Prostate gland (tissue), 2 donors: ENCODE results near the gene MYO7B. TPM values are rescaled to one million over a fixed set of nuclear protein-coding genes. Genes with fewer than 3 reads are reported as not detected.

Experiments
- DNase-seq: peaks from one replicate; pipeline ENCODE4 v3.0.0-alpha.2; 2019; ENCODE audit warnings: low spot score
- H3K27ac ChIP-seq, 2 donors: fragments of 200-600 bp; sonication (generic); 2 replicates each; pipeline ENCODE4 v1.5.1; 2017 to 2019
- H3K27me3 ChIP-seq: fragments of 200-600 bp; sonication (generic); replicated peaks from 2 replicates; pipeline ENCODE4 v1.5.1; 2019; ENCODE audit not compliant: insufficient read depth
- H3K36me3 ChIP-seq, 2 donors: fragments of 200-600 bp; sonication (generic); 1 replicate in 1 of 2; 2 replicates in 1 of 2; pipeline versions ENCODE4 v1.5.1 to v1.8.1; 2017 to 2019
- H3K4me1 ChIP-seq: fragments of 200-600 bp; sonication (generic); replicated peaks from 2 replicates; pipeline ENCODE4 v1.5.1; 2019
- H3K4me3 ChIP-seq, 2 donors: fragments of 200-600 bp; sonication (generic); 2 replicates each; pipeline ENCODE4 v1.5.1; 2017 to 2019
- H3K9me3 ChIP-seq: fragments of 200-600 bp; sonication (generic); 2 replicates; pipeline ENCODE4 v1.5.1; 2017
- POLR2A ChIP-seq: fragments of 450-650 bp; IDR thresholded peaks from one replicate; pipeline ENCODE4 v1.6.1; 2016; ENCODE audit warnings: antibody characterized with exemption, mild to moderate bottlenecking
- POLR2AphosphoS5 ChIP-seq: sonication (generic); formaldehyde crosslinking; IDR thresholded peaks from one replicate; pipeline ENCODE4 v1.6.1; 2017; ENCODE audit warnings: antibody characterized with exemption
- WGBS: methylation state at CpG from one replicate; pipeline ENCODE4 v1.1.5; 2018; 5-methylcytosine and 5-hydroxymethylcytosine counted together
- intact Hi-C: fragments of 100-400 bp; cut with DNase I; formaldehyde crosslinking; loops from one replicate; pipeline ENCODE4 v1.14.2; 2022
- total RNA-seq, 2 donors: library from RNA; depleted of rRNA; stranded (reverse); fragments of >200 nt; gene quantifications; one replicate each; pipeline ENCODE4 v1.1.0, GENCODE V29; 2016
- TF ChIP-seq, protein P1 (sequence below), 4 experiments: fragments of 200-600 bp in 2 of 4; fragments of 450-650 bp in 2 of 4; sonication (generic) in 2 of 4; IDR thresholded peaks; 1 replicate in 3 of 4; 2 replicates in 1 of 4; pipeline ENCODE4 v1.5.1; 2016 to 2019; ENCODE audit warnings: antibody characterized with exemption in 4 of 4, mild to moderate bottlenecking in 2 of 4, moderate library complexity in 2 of 4

MYO7B gene
- total RNA-seq, 2 donors from 2014 or later = 1.4 TPM; not detected in 1

DNA sequence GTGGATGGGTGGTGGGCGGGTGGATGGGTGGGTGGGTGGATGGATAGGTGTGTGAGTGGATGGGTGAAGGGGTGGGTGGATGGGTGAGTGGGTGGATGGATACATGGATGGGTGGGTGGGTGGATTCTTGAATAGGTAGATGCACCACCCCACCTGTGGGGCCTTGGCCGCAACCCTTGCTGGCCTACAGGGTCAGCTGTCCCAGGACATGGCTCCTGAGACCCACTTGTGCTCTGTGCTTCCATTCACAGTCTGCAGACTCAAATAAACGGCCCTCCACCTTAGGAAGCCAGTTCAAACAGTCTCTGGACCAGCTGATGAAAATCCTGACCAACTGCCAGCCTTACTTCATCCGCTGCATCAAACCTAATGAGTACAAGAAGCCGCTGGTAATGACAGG is 54.4 kb downstream of the MYO7B start:
- Histone ChIP-seq H3K27ac (no peak overlapping the region), H3K27me3 (no peaks in the 10 kb centered on the region), H3K9me3 (no peaks in the 10 kb centered on the region), H3K4me1 (no peaks in the 10 kb centered on the region), H3K36me3 (no peaks in the 10 kb centered on the region), H3K4me3 (no peak overlapping the region)
- 86% methylated on average over 5 of the region's 5 CpGs for WGBS
- intact Hi-C loops = loop anchor here (5.0 kb wide), 1 partner anchor 117 kb away; no protein-coding TSS in a partner anchor
- TF ChIP-seq POLR2A = no peak
- TF ChIP-seq, protein P1, sequence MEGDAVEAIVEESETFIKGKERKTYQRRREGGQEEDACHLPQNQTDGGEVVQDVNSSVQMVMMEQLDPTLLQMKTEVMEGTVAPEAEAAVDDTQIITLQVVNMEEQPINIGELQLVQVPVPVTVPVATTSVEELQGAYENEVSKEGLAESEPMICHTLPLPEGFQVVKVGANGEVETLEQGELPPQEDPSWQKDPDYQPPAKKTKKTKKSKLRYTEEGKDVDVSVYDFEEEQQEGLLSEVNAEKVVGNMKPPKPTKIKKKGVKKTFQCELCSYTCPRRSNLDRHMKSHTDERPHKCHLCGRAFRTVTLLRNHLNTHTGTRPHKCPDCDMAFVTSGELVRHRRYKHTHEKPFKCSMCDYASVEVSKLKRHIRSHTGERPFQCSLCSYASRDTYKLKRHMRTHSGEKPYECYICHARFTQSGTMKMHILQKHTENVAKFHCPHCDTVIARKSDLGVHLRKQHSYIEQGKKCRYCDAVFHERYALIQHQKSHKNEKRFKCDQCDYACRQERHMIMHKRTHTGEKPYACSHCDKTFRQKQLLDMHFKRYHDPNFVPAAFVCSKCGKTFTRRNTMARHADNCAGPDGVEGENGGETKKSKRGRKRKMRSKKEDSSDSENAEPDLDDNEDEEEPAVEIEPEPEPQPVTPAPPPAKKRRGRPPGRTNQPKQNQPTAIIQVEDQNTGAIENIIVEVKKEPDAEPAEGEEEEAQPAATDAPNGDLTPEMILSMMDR (IDR thresholded peaks at IDR 0.05) = no peak
- no peak for TF ChIP-seq POLR2AphosphoS5
- DNase-seq = no peak

DNA sequence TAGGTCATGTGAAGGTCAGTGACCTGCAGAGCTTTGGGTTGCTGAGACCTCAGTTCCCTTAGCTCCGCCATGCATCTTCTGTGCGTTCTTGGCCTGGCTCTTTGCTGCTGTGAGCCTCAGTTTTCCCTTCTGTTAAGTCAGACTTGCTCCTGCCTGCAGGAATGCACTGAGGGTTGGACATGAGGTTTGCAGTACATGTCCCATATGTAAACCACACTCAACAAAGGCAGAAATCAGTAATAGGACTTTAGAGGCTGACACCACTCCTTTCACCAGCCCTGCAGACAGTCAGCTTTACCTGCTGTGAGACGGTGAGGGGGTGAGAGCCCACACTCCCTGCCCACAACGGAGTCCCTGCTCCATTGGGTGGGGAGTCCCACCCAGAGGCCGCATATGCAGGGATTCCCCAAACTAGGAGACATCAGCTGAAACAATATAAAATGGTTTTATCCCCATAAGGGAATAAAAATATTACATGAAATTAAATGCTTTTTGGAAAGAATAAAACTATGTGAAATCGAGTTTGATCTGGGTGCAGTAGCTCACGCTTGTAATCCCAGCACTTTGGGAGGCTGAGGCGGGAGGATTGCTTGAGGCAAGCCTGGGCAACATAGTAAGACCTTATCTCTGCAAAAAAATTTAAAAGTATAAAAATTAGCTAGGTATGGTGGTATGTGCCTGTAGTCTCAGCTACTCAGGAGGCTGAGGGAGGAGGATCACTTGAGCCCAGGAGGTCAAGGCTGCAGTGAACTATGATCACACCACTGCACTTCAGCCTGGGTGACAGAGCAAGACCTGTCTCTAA is 55.1 kb downstream of the MYO7B start:
- TF ChIP-seq POLR2AphosphoS5 (no peak), POLR2A (no peak)
- TF ChIP-seq, protein P1 (IDR thresholded peaks at IDR 0.05) = no peak

DNA sequence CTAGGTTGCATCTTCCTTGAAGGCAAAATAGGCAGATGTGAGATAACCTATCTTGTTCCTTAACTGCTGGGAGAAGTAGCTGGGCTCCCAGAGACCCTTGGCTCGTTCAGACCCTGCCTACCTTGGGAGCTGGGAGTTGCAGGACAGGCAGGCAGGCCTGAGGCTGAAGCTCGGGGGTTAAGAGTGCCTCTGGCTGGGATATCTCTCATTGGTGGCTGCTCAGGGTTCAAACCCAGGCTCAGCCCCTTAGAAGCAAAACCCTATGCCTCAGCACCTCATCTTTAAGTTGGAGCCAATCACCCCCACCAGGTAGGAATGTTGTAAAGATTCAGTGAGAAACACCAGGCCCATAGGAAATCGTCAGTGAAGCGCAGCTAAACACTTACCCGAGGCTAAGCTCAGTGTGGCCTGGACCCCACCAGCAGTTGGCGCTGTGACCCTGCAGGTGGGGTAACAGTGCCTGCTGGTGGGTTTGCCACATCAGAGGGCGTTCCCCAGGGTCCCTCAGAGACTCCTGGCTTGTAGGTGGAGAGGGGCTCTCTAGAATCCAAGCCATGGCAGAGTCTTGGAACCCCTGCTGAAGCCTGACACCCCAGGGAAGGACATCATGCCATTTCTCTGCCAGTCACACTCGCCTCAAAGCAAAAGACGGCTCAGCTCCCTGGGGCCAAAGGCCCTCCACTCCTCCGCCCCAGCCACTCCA is 55.9 kb downstream of the MYO7B start:
- TF ChIP-seq POLR2A (no peak), POLR2AphosphoS5 (no peak)
- TF ChIP-seq, protein P1 (IDR thresholded peaks at IDR 0.05) = peak; percentile 44 to 85 (median 79)
- no peaks in the 10 kb centered on the region for H3K4me1 ChIP-seq
- H3K9me3 ChIP-seq = no peaks in the 10 kb centered on the region
- H3K27ac ChIP-seq = no peak overlapping the region
- H3K4me3 ChIP-seq = no peak overlapping the region
- H3K36me3 ChIP-seq = no peaks in the 10 kb centered on the region
- WGBS = 51% methylated on average over 10 of the region's 10 CpGs
- intact Hi-C loops = loop anchor here (5.0 kb wide), 1 partner anchor 116 kb away; no protein-coding TSS in a partner anchor
- no peaks in the 10 kb centered on the region for H3K27me3 ChIP-seq
- peak; percentile 44 for DNase-seq

More for the DNA sequence above, 55.1 kb downstream of the MYO7B start:
- H3K9me3 ChIP-seq = no peaks in the 10 kb centered on the region
- H3K4me1 ChIP-seq = no peaks in the 10 kb centered on the region
- intact Hi-C loops = loop anchor here (5.0 kb wide), 1 partner anchor 117 kb away; no protein-coding TSS in a partner anchor
- H3K4me3 ChIP-seq = no peak overlapping the region
- no peak overlapping the region for H3K27ac ChIP-seq
- H3K36me3 ChIP-seq = no peaks in the 10 kb centered on the region
- no peak for DNase-seq
- H3K27me3 ChIP-seq = no peaks in the 10 kb centered on the region
- WGBS = 94% methylated on average over 8 of the region's 8 CpGs

DNA sequence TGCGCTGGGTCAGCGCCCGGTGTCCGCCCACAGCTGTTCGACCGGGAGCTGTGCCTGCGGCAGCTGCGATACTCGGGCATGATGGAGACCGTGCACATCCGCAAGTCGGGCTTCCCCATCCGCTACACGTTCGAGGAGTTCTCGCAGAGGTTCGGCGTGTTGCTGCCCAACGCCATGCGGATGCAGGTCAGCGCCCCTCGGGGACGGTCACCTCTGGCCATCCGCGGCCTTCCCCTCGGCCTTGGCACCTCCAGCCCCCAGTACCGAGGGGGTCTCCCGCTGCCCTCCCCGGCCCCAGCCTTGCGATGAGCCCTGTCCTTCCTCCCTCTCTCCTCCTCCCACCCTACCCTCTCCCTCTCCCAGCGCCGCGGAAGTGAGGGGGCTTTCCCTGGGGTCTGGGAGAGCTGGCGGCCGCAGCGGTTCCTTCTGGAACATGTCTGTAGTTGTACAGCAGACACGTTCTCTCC is 57.3 kb downstream of the MYO7B start:
- no peaks in the 10 kb centered on the region for H3K9me3 ChIP-seq
- intact Hi-C loops = loop anchor here (5.0 kb wide), 1 partner anchor 115 kb away; no protein-coding TSS in a partner anchor
- DNase-seq = no peak
- H3K4me1 ChIP-seq = no peaks in the 10 kb centered on the region
- H3K4me3 ChIP-seq = no peak overlapping the region
- H3K27ac ChIP-seq = no peak overlapping the region
- WGBS = 92% methylated on average over 37 of the region's 37 CpGs
- no peak for TF ChIP-seq POLR2A
- no peak for TF ChIP-seq POLR2AphosphoS5
- TF ChIP-seq, protein P1 (IDR thresholded peaks at IDR 0.05) = no peak
- H3K27me3 ChIP-seq = no peaks in the 10 kb centered on the region
- H3K36me3 ChIP-seq = no peaks in the 10 kb centered on the region
